Breast epithelium (tissue), 4 donors: ENCODE data around the gene WWOX. TPM values are rescaled to one million over a fixed set of nuclear protein-coding genes. Genes with fewer than 3 reads are reported as not detected.

Experiments used
- DNase-seq, 2 donors: peaks; one replicate each; pipeline ENCODE4 v3.0.0-alpha.2; 2019; ENCODE audit warnings: low spot score in 2 of 2
- H3K27ac ChIP-seq, 2 donors: fragments of 200-600 bp; sonication (generic) in 1 of 2; one replicate each; pipeline ENCODE4 v1.5.1; 2016 to 2019; ENCODE audit warnings: mild to moderate bottlenecking in 1 of 2
- H3K27me3 ChIP-seq, 2 donors: fragments of 200-600 bp; sonication (generic) in 1 of 2; one replicate each; pipeline versions ENCODE4 v1.5.1 to v1.6.0; 2017 to 2019; ENCODE audit warnings: control low read depth in 1 of 2, mild to moderate bottlenecking in 1 of 2
- H3K36me3 ChIP-seq: fragments of 200-600 bp; one replicate; pipeline ENCODE4 v1.5.1; 2019
- H3K4me1 ChIP-seq, 2 donors: fragments of 200-600 bp; sonication (generic); one replicate each; pipeline ENCODE4 v1.5.1; 2016 to 2019; ENCODE audit warnings: control low read depth in 1 of 2
- H3K4me3 ChIP-seq, 3 donors: fragments of 200-600 bp; sonication (generic); 1 replicate in 2 of 3; 2 replicates in 1 of 3; pipeline ENCODE4 v1.5.1; 2016 to 2019; ENCODE audit warnings: mild to moderate bottlenecking in 3 of 3, moderate library complexity in 2 of 3
- H3K9me3 ChIP-seq, 2 donors: fragments of 200-600 bp; sonication (generic) in 1 of 2; one replicate each; pipeline ENCODE4 v1.5.1; 2016 to 2019; ENCODE audit warnings: control low read depth in 1 of 2
- CTCF ChIP-seq, 3 donors: fragments of 450-650 bp; IDR thresholded peaks; one replicate each; pipeline ENCODE4 v1.5.1; 2016 to 2017; ENCODE audit warnings: antibody characterized with exemption in 3 of 3, mild to moderate bottlenecking in 3 of 3, moderate library complexity in 3 of 3
- POLR2A ChIP-seq: fragments of 450-650 bp; IDR thresholded peaks from one replicate; pipeline ENCODE4 v1.6.1; 2016; ENCODE audit warnings: antibody characterized with exemption, mild to moderate bottlenecking, moderate library complexity
- POLR2AphosphoS5 ChIP-seq, 3 donors: sonication (generic); formaldehyde crosslinking; IDR thresholded peaks; one replicate each; pipeline ENCODE4 v1.6.1; 2017; ENCODE audit warnings: antibody characterized with exemption in 3 of 3
- intact Hi-C: fragments of 100-400 bp; cut with DNase I; formaldehyde crosslinking; loops from one replicate; pipeline ENCODE4 v1.15.1; 2023; ENCODE audit warnings: low total_unique reads
- total RNA-seq, 3 donors: library from RNA; depleted of rRNA; stranded (reverse); fragments of >200 nt; gene quantifications; one replicate each; pipeline ENCODE4 v1.1.0, GENCODE V29; 2016

The WWOX gene
- total RNA-seq, 3 donors from 2014 or later = 42.9 to 73.6 (median 43.4) TPM

DNA sequence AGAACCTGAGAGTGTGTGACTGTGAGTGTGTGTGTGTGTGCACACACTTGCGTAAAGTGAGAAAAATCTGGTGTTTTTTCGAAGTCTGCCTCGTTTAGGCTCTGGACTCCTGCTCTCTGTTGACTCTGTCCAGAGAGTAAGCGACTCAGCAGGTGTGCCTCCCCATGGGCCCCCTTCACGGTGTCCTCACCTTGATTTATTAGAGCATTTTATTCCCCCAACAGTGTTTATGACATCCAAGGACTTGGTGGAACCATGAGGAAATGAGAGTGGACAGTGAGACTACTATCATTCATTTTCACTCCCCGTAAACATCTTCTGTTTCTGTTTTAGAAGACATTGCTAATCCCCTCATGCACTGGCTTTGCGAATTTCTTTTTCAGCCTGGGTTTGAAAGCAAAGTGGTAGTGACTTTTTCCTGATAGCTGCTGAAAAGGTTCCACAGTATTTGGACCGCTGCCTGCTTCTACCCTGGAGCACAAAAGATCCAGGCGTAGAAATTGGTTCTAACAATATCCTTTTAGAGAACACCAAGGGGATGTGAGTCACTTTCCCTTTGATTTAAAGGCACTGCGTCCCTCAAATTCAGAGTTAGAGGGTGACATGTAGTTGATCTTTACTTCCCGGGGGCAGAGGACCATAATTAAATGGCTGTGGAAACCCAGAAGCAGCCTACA is 218.2 kb downstream of the WWOX start:
- Histone ChIP-seq H3K4me3 (peak overlapping the region in 1 of 3 donors; percentile 28), H3K36me3 (no peaks in the 10 kb centered on the region), H3K27ac (peak overlapping the region in 1 of 2 donors; percentile 11), H3K4me1 (no peaks in the 10 kb centered on the region), H3K9me3 (no peaks in the 10 kb centered on the region), H3K27me3 (no peaks in the 10 kb centered on the region)
- no peak for DNase-seq
- intact Hi-C loops = no loop called here
- TF ChIP-seq POLR2AphosphoS5 (IDR thresholded peaks at IDR 0.05) (no peak), CTCF (IDR thresholded peaks at IDR 0.05) (no peak), POLR2A (no peak)

GRCh38 chr16:78321620-78322360 is 222.3 kb downstream of the WWOX start:
- TF ChIP-seq CTCF (IDR thresholded peaks at IDR 0.05) (no peak), POLR2AphosphoS5 (IDR thresholded peaks at IDR 0.05) (no peak), POLR2A (no peak)
- no peak overlapping the region for H3K4me3 ChIP-seq
- no peaks in the 10 kb centered on the region for H3K36me3 ChIP-seq
- intact Hi-C loops = no loop called here
- H3K9me3 ChIP-seq = no peaks in the 10 kb centered on the region
- no peak overlapping the region for H3K27ac ChIP-seq
- no peaks in the 10 kb centered on the region for H3K27me3 ChIP-seq
- H3K4me1 ChIP-seq = no peaks in the 10 kb centered on the region
- DNase-seq = no peak

GRCh38 chr16:78323315-78323714 is 223.9 kb downstream of the WWOX start:
- H3K4me3 ChIP-seq = no peak overlapping the region
- no peaks in the 10 kb centered on the region for H3K36me3 ChIP-seq
- no peaks in the 10 kb centered on the region for H3K9me3 ChIP-seq
- TF ChIP-seq POLR2A = no peak
- no peak for TF ChIP-seq CTCF (IDR thresholded peaks at IDR 0.05)
- no peak for TF ChIP-seq POLR2AphosphoS5 (IDR thresholded peaks at IDR 0.05)
- no peak overlapping the region for H3K27ac ChIP-seq
- DNase-seq = no peak
- intact Hi-C loops = no loop called here
- H3K4me1 ChIP-seq = no peaks in the 10 kb centered on the region
- H3K27me3 ChIP-seq = no peaks in the 10 kb centered on the region

DNA sequence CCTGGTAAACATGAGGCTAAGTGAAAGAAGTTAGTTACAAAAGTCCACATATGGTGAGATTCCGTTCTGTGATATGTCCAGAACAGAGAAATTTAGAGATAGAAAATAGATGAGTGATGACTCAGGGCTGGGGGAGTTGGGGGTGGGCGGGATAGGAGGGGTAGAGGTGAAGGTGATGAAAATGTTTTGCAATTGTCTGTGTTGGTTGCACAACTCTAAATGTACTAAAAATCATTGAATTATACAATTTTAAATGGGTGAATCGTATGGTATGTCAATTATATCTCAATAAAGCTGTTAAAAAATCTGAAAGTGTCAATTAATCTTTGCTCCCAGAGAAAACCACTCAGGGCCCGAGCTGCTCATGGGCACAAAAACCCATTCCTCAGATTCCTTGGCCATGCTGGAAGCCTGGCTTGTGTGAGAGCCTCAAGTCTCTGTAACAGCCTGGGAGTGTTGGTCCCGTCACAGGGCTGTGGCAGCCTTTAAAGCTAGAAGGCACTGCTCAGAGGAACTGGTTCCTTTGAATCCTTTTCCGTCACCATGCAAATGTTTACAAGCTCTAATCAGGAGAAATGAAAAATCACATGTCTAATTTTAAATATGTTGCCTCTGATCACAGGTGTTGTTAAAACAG is 225.3 kb downstream of the WWOX start:
- Histone ChIP-seq H3K4me3 (no peak overlapping the region), H3K27ac (no peak overlapping the region), H3K27me3 (no peaks in the 10 kb centered on the region), H3K4me1 (no peaks in the 10 kb centered on the region), H3K9me3 (no peaks in the 10 kb centered on the region), H3K36me3 (no peaks in the 10 kb centered on the region)
- intact Hi-C loops = no loop called here
- TF ChIP-seq POLR2AphosphoS5 (IDR thresholded peaks at IDR 0.05) = no peak
- no peak for TF ChIP-seq CTCF (IDR thresholded peaks at IDR 0.05)
- TF ChIP-seq POLR2A = no peak
- no peak for DNase-seq
